Smooth muscle cell (in vitro differentiated cells): Measurements from ENCODE around the gene GAK. TPM values are rescaled to one million over a fixed set of nuclear protein-coding genes. Genes with fewer than 3 reads are reported as not detected.

Source experiments
- DNase-seq: peaks from one replicate; lab custom pipeline; 2025; ENCODE audit not compliant: unreplicated experiment; lab: John Stamatoyannopoulos, UW
- H2AFZ ChIP-seq: fragments of 200-600 bp; sonication (generic); 2 replicates; pipeline ENCODE4 v1.6.0; 2016; ENCODE audit warnings: antibody characterized with exemption, low read depth, mild to moderate bottlenecking
- H3F3A ChIP-seq: fragments of 200-600 bp; sonication (generic); 2 replicates; pipeline ENCODE4 v1.6.0; 2017; ENCODE audit warnings: antibody characterized with exemption, low read depth
- H3K27ac ChIP-seq: fragments of 200-600 bp; sonication (generic); 2 replicates; pipeline ENCODE4 v1.5.1; 2016; ENCODE audit warnings: low read depth, mild to moderate bottlenecking
- H3K27me3 ChIP-seq: fragments of 200-600 bp; sonication (generic); 2 replicates; pipeline ENCODE4 v1.6.1; 2016; ENCODE audit warnings: low read depth, mild to moderate bottlenecking
- H3K36me3 ChIP-seq: fragments of 200-600 bp; sonication (generic); 2 replicates; pipeline ENCODE4 v1.5.1; 2016; ENCODE audit warnings: low read depth
- H3K4me1 ChIP-seq: fragments of 200-600 bp; sonication (generic); 2 replicates; pipeline ENCODE4 v1.5.1; 2016; ENCODE audit warnings: low read depth
- H3K4me2 ChIP-seq: fragments of 200-600 bp; sonication (generic); 2 replicates; pipeline ENCODE4 v1.6.0; 2016; ENCODE audit warnings: mild to moderate bottlenecking
- H3K4me3 ChIP-seq: fragments of 200-600 bp; sonication (generic); 2 replicates; pipeline ENCODE4 v1.5.1; 2016; ENCODE audit warnings: mild to moderate bottlenecking
- H3K79me2 ChIP-seq: fragments of 200-600 bp; sonication (generic); 2 replicates; pipeline ENCODE4 v1.6.0; 2016; ENCODE audit warnings: low read depth, mild to moderate bottlenecking
- H3K9ac ChIP-seq: fragments of 200-600 bp; sonication (generic); 2 replicates; pipeline ENCODE4 v1.6.0; 2016; ENCODE audit warnings: low read depth
- H3K9me3 ChIP-seq: fragments of 200-600 bp; sonication (generic); replicated peaks from 2 replicates; pipeline ENCODE4 v1.5.1; 2016; ENCODE audit warnings: low read depth
- H4K20me1 ChIP-seq: fragments of 200-600 bp; sonication (generic); 2 replicates; pipeline ENCODE4 v1.6.0; 2016; ENCODE audit warnings: low read depth
- WGBS: methylation state at CpG from one replicate; pipeline ENCODE4 v1.1.7; 2016; ENCODE audit warnings: low lambda C conversion rate; 5-methylcytosine and 5-hydroxymethylcytosine counted together
- polyA plus RNA-seq: library from polyadenylated mRNA; unstranded; fragments of >200 nt; fragmentation: Nextera tagmentation; extraction: Ambion mirVana; gene quantifications from 2 replicates; pipeline ENCODE4 v1.2.1, GENCODE V29; 2016
- total RNA-seq: library from RNA; depleted of rRNA; stranded (reverse); fragments of >200 nt; gene quantifications from 2 replicates; pipeline ENCODE4 v1.2.3, GENCODE V29; 2014
- TF ChIP-seq, protein P1 (sequence below): fragments of 200-600 bp; sonication (generic); IDR thresholded peaks from 2 replicates; pipeline ENCODE4 v1.5.1; 2017; ENCODE audit warnings: borderline replicate concordance, mild to moderate bottlenecking, antibody characterized with exemption; ENCODE audit not compliant: insufficient read depth, poor library complexity, severe bottlenecking

Gene GAK
- total and polyA plus RNA-seq, 2 experiments from 2014 or later, result 56.2 to 85.4 TPM

GRCh38 chr4:895596-895995 lies 36.5 kb downstream of the GAK start:
- TF ChIP-seq, protein P1, sequence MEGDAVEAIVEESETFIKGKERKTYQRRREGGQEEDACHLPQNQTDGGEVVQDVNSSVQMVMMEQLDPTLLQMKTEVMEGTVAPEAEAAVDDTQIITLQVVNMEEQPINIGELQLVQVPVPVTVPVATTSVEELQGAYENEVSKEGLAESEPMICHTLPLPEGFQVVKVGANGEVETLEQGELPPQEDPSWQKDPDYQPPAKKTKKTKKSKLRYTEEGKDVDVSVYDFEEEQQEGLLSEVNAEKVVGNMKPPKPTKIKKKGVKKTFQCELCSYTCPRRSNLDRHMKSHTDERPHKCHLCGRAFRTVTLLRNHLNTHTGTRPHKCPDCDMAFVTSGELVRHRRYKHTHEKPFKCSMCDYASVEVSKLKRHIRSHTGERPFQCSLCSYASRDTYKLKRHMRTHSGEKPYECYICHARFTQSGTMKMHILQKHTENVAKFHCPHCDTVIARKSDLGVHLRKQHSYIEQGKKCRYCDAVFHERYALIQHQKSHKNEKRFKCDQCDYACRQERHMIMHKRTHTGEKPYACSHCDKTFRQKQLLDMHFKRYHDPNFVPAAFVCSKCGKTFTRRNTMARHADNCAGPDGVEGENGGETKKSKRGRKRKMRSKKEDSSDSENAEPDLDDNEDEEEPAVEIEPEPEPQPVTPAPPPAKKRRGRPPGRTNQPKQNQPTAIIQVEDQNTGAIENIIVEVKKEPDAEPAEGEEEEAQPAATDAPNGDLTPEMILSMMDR, result no peak
- H3K36me3 ChIP-seq, result no peaks in the 10 kb centered on the region
- 97% methylated on average over 15 of the region's 16 CpGs for WGBS

GRCh38 chr4:893995-894705 lies 38.0 kb downstream of the GAK start:
- no peaks in the 10 kb centered on the region for H3K36me3 ChIP-seq
- WGBS, result 99% methylated on average over 27 of the region's 40 CpGs
- H3K27me3 ChIP-seq, result no peaks in the 10 kb centered on the region
- TF ChIP-seq, protein P1, result no peak
- no peak overlapping the region for H3K4me2 ChIP-seq
- H3K4me1 ChIP-seq, result no peaks in the 10 kb centered on the region
- H3K9me3 ChIP-seq, result no peaks in the 10 kb centered on the region
- no peaks in the 10 kb centered on the region for H3F3A ChIP-seq
- H4K20me1 ChIP-seq, result peaks cover 15% of the 10 kb centered on the region
- no peak overlapping the region for H3K9ac ChIP-seq
- DNase-seq, result no peak
- no peak overlapping the region for H2AFZ ChIP-seq
- H3K4me3 ChIP-seq, result no peak overlapping the region
- H3K79me2 ChIP-seq, result no peaks in the 10 kb centered on the region
- H3K27ac ChIP-seq, result no peak overlapping the region

More at GRCh38 chr4:895596-895995, 36.5 kb downstream of the GAK start:
- Histone ChIP-seq H3K4me2 (no peak overlapping the region), H4K20me1 (peaks cover 29% of the 10 kb centered on the region), H2AFZ (no peak overlapping the region), H3K27ac (no peak overlapping the region), H3K9ac (no peak overlapping the region), H3K79me2 (no peaks in the 10 kb centered on the region), H3K4me3 (no peak overlapping the region), H3K9me3 (no peaks in the 10 kb centered on the region), H3K4me1 (no peaks in the 10 kb centered on the region), H3K27me3 (no peaks in the 10 kb centered on the region), H3F3A (no peaks in the 10 kb centered on the region)
- DNase-seq, result no peak

- no peaks in the 10 kb centered on the region for H3K36me3 ChIP-seq
- no peak overlapping the region for H3K4me3 ChIP-seq
- no peak for DNase-seq
- H3K79me2 ChIP-seq, result no peaks in the 10 kb centered on the region
- 97% methylated on average over 40 of the region's 41 CpGs for WGBS
- H3K27me3 ChIP-seq, result no peaks in the 10 kb centered on the region
- H2AFZ ChIP-seq, result no peak overlapping the region
- H3K4me1 ChIP-seq, result no peaks in the 10 kb centered on the region
- no peak overlapping the region for H3K4me2 ChIP-seq
- TF ChIP-seq, protein P1, result no peak
- no peaks in the 10 kb centered on the region for H3K9me3 ChIP-seq
- H3F3A ChIP-seq, result no peaks in the 10 kb centered on the region
- H4K20me1 ChIP-seq, result peaks cover 7% of the 10 kb centered on the region
- no peak overlapping the region for H3K27ac ChIP-seq
- H3K9ac ChIP-seq, result no peak overlapping the region
These were observed 38.7 kb downstream of the GAK start for GRCh38 chr4:893276-893994.
